ENCODE measurements around the gene CYTH4.
"Not testable (repeated sequence)": the region's sequence is repeated elsewhere in the genome, so short reads cannot be mapped to it uniquely, and the experiment has no call there.

Gene CYTH4

DNA sequence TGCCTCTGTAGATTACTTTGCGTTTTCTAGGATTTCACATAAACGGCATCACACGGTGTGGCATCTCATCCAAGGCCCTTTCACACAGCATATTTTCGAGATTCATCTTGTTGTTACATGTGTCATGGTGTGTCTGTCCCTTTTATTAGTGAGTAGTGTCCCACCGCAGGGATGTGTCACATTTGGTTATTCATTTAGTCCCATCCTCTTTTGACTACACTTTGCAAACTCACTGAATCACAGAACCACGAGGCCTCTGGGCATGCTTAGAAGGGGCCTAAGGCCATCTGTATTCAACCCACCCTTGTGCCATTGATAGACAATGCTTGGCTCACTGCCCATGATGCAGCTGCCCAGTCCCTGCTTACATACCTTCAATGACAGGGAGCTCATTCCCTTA is 34.1 kb upstream of the CYTH4 start:
- no peak for DNase-seq (ENCODE audit: low read depth)

DNA sequence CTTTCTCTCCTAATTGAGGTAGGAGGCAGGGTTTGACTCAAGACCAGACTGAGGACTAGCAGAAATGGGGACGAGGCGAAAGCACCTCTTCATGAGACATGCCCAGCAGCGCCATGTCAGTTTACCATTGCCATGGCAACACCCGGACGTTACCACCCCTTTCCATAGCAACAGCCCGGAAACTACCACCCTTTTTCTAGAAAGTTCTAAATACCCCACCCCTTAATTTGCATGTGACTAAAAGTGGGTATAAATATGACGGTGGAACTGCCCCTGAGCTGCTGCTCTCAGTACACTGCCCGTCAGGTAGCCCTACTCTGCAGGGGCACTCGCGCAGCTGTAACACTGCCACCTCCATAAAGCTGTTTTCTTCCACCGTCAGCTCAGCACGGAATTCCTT is 32.3 kb upstream of the CYTH4 start:
- no peak for DNase-seq (ENCODE audit: low read depth)

DNA sequence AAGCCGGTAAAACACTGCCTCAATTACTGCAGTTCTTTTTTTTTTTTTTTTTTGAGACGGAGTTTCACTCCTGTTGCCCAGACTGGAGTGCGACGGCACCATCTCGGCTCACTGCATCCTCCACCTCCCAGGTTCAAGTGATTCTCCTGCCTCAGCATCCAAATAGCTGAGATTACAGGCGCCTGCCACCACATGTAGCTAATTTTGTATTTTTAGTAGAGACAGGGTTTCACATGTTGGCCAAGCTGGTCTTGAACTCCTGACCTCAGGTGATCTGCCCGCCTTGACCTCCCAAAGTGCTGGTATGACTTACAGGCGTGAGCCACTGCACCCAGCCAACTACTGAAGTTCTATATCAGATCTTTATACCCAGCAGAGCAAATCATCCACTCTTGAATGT is 30.5 kb upstream of the CYTH4 start:
- DNase-seq (ENCODE audit: low read depth) = not testable (repeated sequence)

- DNase-seq (ENCODE audit: low read depth) = no peak
These were observed 29.1 kb upstream of the CYTH4 start for GRCh38 chr22:37253126-37253660.

GRCh38 chr22:37254209-37254866 is 28.0 kb upstream of the CYTH4 start:
- peak; percentile 30 for DNase-seq (ENCODE audit: low read depth)

GRCh38 chr22:37254867-37255233 is 27.5 kb upstream of the CYTH4 start:
- DNase-seq (ENCODE audit: low read depth) = no peak

DNA sequence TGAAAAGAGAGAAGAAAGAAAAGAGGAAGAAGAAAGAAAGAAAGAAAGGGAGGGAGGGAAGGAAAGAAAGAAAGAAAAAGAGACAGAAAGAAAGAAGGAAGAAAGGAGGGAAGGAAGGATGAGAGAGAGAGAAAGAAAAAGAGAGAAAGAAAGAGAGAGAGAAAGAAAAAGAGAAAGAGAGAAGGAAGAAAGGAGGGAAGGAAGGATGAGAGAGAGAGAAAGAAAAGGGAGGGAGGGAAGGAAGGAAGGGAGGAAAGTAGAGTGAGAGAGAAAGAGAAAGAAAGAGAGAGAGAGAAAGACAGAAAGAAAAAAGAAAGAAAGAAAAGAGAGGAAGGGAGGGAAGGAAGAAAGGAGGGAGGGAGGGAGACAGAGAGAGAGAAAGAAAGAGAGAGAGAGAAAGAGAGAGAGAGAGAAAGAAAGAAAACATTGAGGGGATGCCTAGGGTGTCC is 26.7 kb upstream of the CYTH4 start:
- no peak for DNase-seq (ENCODE audit: low read depth)

GRCh38 chr22:37256075-37256726 is 26.1 kb upstream of the CYTH4 start:
- DNase-seq (ENCODE audit: low read depth) = no peak

DNA sequence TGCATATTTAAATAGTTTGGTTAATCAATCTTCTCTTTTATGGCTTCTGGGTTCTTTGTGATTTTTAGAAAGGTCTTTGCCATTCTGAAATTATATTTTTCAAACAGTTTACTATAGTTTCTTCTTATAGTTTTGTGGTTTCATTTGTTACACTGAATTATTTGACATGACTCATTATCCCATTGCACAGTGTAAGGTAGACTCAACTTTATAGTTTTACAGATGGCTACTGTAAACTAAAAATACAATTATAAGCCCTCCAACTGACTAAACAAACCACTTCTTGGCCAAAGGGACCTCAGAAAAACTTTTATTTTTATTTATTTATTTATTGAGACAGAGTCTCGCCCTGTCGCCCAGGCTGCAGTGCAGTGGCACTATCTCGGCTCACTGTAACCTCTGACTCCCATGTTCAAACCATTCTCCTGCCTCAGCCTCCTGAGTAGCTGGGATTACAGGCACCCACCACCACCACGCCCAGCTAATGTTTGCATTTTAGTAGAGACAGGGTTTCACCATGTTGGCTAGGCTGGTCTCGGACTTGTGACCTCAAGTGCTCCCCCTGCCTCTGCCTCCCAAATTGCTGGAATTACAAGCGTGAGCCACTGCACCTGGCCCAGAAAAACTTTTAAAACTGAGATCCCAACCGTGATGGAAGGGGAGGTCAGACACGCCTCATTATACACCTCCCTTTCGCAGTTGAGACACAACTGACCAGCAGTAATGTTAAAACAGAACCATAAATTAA is 24.1 kb upstream of the CYTH4 start:
- no peak for DNase-seq (ENCODE audit: low read depth)

GRCh38 chr22:37258753-37259401 is 23.4 kb upstream of the CYTH4 start:
- DNase-seq (ENCODE audit: low read depth) = no peak

DNA sequence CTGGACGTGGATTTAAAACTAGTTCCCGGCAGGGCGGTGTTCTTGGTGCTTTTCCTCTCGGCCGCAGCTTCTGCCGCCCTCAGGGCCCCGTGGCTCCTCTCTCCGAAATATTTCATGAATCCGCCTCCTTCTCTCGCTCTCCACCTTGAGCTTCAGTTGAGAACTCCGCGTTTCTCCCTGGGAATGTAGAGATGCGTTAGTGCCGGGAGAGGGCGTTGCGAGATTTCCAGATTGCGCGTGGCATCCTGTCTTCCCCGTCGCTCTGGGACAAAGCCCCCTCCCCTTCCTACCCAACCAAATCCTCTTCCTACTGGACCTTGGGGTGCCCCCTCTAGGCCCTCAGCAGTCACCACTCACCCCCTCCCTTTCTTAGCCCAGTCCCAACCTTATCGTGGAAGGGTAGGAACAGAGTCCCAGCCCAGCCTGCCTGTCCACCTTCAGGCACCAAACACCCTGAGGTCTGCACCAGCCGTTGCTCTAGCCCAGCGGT is 22.7 kb upstream of the CYTH4 start:
- DNase-seq (ENCODE audit: low read depth) = peak; percentile 11

GRCh38 chr22:37260155-37260795 is 22.0 kb upstream of the CYTH4 start:
- no peak for DNase-seq (ENCODE audit: low read depth)

- peak; percentile 8 for DNase-seq (ENCODE audit: low read depth)
These were observed 21.4 kb upstream of the CYTH4 start for GRCh38 chr22:37260901-37261336.

DNA sequence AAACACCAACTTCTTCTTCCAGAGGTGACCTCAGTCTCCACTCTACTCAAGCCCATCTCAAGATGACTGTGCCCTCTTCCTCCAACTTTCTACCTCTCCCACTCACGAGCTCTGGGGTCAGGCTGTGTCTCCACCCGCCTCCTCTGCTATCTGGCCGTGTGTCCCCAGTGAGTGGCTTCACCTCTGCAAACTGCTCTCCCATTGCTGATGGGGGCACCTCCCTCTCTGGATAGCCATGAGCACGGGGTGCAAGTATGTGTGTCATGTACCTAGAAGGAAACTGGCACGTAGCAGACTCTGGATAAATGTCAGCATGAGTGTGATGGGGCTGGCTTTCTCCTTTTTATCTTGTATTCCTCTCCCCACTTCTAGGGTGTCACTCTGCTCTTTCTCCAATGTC is 20.0 kb upstream of the CYTH4 start:
- no peak for DNase-seq (ENCODE audit: low read depth)

GRCh38 chr22:37263966-37264887 is 18.1 kb upstream of the CYTH4 start:
- DNase-seq (ENCODE audit: low read depth) = no peak

DNA sequence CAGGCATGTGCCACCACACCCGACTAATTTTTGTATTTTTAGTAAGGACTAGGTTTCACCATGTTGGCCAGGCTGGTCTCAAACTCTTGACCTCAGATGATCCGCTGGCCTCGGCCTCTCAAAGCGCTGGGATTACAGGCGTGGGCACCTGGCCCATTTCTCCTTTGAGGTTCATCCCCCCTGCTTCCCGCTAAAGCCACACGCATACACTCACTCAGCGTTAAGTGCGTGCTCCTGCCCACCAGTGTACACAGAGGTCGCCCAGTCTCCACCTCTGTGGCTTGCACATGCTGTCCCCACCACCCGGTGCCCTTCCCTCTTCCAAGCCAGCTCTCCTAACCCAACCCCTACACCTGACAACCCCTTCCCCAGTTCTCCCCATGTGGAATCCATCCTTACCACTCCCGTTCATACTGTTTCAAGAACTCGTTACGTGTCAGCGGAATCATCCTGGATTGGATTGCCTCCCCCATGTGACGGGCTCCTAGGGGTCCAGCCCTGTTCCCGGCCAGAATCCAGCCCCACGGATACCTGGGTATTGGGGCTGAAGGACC is 15.7 kb upstream of the CYTH4 start:
- no peak for DNase-seq (ENCODE audit: low read depth)

GRCh38 chr22:37267135-37267587 is 15.1 kb upstream of the CYTH4 start:
- DNase-seq (ENCODE audit: low read depth) = no peak

GRCh38 chr22:37267661-37268413 is 14.5 kb upstream of the CYTH4 start:
- no peak for DNase-seq (ENCODE audit: low read depth)

DNA sequence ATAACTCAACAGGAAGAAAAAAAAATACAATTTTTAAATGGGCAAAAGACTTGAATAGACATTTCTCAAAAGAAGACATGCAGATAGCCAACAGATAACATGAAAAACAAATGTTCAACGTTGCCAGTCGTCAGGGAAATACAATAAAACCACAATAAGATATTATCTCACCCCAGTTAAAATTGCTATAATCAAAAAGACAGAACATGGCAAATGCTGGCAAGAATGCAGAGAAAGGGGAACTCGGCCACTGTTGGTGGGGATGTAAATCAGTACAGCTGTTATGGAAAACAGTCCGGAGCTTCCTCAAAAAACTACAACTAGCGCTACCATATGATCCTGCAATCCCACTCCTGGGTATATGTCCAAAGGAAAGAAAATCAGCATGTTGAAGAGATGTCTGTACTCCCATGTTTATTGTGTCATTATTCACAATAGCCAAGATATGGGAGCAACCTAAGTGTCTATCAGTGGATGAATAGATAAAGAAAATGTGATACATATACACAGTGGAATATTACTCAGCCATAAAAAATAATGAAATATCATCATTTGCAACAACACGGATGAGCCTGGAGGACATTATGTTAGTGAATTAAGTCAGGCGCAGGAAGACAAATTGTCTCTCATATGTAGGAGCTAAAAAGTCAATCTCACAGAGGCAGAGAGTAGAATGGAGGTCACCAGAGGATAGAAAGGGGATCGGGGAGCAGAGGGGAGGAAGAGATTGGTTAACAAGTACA is 12.2 kb upstream of the CYTH4 start:
- DNase-seq (ENCODE audit: low read depth) = no peak

Data from HS-27A (cell line).